EL (cell line): ENCODE measurements around the gene SWSAP1.
A peak's percentile ranks its signal among the peaks of the same experiment; 100 is the strongest.

ENCODE experiments used
- DNase-seq: peaks from one replicate; pipeline ENCODE4 v3.0.0-alpha.2; 2016

SWSAP1 gene

DNA sequence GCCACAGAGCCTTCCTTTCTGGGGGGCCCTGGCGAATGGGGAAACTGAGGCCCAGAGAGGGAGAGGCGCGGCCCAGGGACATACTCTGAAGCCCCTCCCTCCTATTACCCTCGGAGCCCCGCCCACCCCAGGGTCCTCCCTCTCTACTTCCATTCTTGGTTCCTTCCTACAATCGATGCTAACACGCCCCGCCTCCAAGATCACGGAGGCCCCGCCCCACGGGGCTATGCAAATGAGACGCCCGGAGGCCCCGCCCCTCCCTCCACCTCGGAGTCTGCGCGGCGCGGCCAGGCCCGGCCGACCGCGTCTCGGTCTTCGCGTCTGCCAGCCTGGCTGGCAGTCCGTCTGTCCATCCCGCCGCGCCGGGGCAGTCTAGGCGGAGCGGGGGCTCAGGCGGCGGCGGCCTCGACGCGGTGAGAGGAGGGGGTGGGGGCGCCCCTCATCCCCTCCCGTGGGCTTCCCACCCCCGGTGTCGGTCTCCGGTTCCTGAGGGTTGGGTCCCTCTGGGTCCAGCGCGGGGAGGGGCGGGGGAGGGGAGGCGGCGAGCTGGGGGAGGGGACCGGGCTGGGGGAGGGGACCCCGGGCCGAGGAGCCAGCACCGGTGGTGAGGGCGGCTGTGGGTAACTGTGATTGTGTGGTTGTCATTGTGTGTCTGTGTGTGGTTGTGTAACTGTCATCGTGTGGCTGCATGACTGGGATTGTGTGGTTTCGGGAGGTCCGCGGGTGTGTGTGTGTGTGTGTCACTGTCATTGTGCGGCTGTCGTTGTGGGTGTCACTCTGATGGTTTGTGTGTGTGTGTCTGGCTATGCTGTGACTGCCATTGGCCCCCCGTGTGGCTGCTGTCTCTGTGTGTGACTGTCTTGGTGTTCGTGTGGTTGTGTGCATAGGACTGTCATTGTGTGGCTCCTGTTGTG lies 19.0 kb upstream of the SWSAP1 start, which contains the start of gene PLPPR2:
Gene PLPPR2, plus strand, starts transcription at position 273 of the 914 bp plus-strand sequence. CDS start 2,242 bp downstream, outside the sequence.
- peak; percentile 92 for DNase-seq

DNA sequence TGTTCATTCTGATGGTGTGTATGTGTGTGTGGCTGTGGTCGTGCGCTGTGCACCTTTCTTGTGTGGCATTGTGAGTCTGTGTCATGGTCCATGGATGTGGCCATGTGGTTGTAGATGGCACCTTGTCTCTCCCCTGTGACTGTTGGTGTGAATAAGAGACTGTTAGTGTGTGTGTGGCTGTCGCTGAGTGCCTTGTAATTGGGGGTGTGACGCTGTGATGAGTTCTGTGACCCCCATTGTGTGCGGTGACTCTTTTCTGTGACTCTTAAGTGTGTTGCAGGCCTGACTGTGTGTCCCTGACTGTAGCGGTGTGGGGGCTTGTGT lies 18.4 kb upstream of the SWSAP1 start:
- DNase-seq: no peak

DNA sequence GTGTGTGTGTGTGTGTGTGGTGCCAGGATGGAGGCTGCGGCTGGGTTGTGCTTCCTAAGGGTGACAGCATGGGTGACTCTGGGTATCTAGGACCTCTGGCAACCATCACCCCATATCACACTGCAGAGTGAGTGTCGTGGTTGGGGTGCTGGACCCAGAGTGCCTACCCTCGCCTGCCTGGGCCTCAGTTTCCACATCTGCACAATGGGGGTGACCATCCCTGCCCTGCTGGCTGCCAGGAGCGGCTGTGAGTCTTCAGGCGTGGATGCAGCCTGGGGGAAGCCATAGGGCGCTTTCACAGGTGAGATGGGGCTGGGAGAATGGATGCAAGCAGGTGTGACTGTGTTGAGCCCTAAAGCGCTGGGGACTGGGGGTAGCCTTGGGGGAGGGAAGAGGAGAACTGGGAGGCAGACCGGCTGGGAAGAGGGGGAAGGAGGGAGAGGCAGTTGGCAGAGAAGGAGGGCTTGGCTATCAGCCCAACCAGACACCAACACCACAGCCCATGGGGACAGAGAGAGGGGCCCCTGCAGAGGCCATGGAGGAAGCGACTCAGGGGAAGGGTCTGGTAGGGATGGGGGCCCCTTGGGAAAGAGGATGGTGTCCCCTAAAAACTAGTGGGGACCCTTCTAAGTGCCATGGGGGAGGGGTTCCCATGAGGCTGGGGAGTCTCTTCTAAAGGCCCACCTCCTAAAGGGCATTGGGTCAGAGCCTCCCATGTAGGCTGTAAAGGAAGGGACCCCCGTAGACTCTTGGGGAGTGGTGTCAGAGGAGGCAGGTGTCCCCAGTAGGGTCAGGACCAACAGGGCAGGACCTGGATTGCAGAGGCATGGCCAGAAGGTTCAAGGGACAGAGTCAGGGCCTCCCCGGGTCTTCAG lies 17.6 kb upstream of the SWSAP1 start:
- DNase-seq: no peak

DNA sequence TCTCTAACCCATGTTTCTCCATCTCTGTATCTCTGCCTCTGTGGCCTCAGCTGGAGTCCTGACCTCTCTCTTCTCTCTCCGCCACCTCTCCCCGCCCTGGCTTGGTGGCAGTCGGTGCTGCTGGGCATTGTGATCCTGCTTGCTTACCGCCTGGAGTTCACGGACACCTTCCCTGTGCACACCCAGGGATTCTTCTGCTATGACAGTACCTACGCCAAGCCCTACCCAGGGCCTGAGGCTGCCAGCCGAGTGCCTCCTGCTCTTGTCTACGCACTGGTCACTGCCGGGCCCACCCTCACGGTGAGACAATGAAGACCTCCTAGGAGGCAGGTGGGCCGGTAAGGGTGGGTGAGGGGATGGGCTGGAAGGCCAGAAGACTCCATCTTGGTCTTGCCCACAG lies 15.0 kb upstream of the SWSAP1 start:
- DNase-seq: no peak

DNA sequence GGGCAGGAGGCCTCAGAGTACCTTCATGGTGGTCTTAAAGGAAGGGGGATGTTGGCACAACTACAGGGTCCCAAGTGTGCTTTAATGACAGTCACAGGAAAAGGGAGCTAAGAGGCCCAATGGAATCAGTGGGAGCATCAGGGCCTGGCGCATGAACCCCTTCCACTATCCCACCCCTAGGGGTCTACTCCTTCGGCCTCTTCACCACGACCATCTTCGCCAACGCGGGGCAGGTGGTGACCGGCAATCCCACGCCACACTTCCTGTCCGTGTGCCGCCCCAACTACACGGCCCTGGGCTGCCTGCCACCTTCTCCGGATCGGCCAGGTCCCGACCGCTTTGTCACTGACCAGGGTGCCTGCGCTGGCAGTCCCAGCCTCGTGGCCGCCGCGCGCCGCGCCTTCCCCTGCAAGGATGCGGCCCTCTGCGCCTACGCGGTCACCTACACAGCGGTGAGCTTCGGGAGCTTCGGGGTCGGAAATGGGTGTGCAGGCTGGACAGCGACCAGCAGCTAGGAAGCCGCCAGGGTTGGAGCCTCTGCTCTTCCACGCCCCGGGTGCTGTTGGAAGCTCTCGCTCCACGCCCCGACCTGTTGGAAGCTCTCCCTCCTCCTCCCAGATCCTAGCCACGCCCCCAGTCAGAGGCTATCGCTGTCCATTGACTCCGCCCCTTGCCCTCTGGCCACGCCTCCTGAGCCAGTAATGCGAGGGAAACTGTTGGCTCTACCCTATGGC lies 13.3 kb upstream of the SWSAP1 start:
- DNase-seq: no peak

DNA sequence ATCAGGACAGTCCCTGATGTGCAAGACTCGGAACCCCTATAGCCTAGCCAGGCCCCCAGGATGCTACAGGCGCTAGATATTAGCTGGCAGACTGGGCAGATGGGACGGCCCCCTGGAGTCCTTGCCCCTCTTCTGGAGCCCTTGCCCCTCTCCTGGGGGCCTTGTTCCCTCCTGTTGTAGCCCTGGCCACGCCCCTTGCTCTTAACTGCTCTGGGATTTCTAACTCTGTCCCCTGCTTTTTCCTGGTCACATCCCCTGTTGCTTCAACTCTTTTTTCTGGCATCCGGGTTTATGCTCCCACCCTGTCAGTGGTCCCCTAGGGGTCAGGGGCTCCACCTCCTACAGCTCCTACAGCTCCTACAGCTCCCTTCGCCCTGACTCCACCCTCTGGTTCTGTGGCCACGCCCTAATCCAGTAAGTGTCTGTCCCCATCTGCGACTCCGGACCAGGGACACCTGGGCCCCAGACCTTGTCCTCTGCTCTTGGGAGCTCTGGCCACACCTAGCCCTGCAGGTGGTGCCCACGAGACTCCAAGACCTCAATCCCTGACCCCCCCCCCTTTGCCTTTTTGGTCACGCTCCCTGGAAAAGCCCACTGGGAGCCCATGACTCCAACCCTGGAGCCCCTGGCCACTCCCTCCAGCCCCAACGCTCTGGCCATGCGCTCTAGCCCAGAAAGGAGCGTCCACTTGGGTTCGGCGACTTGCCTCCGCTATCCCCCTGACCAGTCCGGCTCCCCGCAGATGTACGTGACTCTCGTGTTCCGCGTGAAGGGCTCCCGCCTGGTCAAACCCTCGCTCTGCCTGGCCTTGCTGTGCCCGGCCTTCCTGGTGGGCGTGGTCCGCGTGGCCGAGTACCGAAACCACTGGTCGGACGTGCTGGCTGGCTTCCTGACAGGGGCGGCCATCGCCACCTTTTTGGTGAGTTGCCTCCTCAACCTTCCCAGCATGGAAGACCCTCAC lies 12.4 kb upstream of the SWSAP1 start:
- no peak for DNase-seq

DNA sequence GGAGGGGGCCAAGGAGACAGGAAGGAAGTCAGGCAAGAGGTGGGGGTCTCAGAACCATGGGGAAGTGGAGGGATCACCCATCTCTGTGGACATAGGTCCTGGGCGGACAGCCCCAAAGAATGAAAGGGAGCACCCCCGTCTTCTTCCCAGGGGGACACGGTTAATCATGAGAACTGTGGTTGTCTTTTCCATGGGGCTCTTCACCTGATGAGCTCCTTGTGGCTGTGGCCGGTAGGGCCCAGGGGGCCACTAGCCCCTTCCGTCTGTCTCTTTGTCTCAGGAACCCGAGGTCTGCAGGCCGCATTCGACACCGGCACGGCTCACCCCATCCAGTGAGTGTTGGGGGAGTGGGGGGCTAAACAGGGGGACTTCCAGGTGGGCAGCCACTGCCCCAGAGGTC lies 10.6 kb upstream of the SWSAP1 start:
- DNase-seq: no peak

DNA sequence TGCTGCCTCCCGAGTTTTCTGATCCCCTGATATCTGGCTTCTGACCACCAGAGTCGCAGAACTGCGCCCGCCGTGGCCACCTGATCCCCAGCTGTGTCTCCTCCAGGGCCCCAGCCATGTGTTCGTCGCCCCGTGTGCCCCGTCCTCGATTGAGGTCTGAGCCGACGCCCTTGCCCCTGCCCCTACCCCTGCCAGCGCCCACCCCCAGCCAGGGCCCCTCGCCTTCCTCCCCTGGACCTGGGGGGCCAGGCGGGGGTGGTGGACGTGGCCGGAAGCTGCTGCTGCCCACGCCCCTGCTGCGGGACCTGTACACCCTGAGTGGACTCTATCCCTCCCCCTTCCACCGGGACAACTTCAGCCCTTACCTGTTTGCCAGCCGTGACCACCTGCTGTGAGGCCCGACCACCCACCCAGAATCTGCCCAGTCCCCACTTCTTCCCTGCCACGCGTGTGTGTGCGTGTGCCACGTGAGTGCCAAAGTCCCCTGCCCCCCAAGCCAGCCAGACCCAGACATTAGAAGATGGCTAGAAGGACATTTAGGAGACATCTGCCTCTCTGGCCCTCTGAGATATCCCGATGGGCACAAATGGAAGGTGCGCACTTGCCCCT lies 10.1 kb upstream of the SWSAP1 start:
- no peak for DNase-seq

DNA sequence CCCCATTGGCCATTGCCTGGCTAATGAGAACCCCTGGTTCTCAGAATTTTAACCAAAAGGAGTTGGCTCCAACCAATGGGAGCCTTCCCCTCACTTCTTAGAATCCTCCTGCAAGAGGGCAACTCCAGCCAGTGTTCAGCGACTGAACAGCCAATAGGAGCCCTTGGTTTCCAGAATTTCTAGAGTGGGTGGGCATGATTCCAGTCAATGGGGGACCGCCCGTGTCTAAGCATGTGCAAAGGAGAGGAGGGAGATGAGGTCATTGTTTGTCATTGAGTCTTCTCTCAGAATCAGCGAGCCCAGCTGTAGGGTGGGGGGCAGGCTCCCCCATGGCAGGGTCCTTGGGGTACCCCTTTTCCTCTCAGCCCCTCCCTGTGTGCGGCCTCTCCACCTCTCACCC lies 9.5 kb upstream of the SWSAP1 start:
- no peak for DNase-seq

DNA sequence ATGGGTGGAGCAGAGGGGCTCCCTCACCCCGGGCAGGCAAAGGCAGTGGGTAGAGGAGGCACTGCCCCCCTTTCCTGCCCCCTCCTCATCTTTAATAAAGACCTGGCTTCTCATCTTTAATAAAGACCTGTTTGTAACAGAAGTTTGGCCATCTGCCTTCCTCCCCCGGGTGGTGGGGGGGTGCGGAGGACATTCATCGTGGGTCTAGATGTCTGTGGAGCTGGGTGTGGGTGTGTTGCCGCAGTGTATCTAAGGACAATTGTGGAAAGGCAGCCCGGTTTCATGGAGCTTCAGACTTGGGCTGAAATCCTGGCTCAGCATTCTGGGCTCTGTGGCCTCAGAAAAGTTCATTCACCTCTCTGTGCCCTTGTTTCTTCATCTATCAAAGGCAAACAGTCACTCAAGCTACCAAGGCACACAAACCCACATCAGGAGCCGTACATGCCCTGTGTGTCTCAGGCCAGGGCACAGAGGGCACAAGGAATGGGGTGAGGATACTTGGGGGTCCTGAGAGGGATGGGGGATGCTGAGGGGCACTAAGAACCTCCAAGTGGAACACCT lies 8.8 kb upstream of the SWSAP1 start:
- no peak for DNase-seq

DNA sequence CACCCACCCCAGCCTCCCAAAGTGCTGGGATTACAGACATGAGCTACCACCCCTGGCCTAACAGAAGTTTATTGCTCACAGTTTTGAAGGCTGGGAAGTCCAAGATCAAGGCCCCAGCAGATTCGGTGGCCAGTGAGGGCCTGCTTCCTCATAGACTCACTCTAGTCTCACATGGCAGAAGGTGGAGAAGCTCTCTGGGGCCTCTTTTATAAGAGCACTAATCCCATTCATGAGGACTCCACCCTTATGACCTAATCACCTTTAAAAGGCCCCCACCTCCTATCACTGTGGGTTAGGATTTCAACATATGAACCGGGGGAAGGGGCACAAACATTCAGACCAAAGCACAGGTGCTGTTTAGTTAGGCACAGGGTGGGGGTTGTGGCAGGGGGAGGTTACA lies 6.9 kb upstream of the SWSAP1 start:
- no peak for DNase-seq

DNA sequence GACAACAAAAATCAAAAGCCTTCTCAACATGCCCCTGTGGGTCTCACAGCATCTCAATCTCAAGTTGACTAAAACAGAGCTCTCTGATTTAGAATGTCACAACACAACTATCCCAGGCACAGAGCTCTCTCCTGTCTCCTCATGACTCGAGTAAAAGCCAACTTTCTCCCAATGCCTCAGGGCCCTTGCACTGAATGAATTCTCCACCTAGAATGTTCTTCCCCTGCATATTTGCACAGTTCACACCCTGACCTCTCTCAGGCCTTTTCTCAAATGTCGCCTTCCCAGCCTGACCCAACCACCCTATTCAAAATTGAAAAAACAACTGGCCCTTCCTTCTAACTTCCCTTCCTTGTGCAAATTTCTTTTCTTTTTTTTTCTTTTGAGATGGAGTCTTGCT lies 3.7 kb upstream of the SWSAP1 start:
- no peak for DNase-seq

DNA sequence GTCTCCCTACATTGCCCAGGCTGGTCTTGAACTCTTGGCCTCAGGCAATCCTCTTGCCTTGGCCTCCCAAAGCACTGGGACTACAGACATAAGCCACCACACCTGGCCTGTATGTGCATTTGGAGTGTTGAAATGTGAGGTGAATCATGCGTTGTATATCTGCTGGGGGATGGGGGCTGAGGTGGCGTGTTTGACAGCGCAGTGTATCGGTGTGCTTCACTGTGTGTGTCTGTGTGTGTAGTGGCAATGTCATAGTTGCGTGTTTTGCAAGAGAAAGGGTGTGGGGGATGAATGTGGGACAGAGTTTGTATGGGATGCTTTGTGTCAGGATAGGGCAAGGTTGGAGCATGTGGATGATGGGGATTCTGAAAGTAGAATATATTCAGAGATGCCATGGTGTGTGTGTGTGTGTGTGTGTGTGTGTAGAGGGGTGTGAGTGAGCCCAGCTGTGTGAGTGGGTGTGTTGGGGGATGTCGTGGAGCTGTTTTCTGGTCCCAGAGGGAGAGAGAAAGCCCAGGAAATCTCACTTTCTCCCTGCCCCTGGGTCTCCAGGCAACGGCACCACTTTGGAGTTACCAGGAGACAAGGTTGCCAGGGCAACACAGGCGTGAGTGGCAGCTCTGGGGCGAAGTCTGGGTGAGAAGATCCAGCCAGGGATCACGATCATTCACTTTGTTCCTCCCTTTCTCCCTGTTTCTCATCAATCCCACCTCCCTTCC lies 1.1 kb upstream of the SWSAP1 start:
- DNase-seq: no peak

DNA sequence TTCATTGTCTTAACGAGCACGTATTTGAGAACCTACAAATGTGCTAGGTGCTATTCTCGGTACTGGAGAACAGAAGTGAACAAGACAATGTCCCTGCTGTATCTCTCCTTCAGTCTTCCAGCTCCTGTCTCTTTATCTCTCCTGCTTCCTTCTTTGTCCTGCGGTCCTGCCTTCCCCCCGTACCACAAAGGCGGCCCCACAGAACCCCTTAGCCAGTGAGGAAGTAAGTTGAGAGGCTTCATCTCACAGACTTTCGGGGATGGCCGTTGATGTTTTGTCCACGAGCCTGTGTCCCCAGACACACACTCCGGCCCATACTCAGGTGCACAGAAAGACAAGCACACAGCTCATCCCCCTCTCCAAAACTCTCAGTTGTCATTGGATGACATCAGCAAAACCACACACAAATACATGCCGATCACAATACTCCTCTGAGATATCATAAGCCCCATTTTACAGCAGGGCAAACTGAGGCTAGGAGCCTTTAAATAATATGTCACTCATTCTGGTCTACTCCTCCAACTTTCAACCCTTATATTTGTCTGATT lies 507 bp upstream of the SWSAP1 start:
- DNase-seq: no peak

DNA sequence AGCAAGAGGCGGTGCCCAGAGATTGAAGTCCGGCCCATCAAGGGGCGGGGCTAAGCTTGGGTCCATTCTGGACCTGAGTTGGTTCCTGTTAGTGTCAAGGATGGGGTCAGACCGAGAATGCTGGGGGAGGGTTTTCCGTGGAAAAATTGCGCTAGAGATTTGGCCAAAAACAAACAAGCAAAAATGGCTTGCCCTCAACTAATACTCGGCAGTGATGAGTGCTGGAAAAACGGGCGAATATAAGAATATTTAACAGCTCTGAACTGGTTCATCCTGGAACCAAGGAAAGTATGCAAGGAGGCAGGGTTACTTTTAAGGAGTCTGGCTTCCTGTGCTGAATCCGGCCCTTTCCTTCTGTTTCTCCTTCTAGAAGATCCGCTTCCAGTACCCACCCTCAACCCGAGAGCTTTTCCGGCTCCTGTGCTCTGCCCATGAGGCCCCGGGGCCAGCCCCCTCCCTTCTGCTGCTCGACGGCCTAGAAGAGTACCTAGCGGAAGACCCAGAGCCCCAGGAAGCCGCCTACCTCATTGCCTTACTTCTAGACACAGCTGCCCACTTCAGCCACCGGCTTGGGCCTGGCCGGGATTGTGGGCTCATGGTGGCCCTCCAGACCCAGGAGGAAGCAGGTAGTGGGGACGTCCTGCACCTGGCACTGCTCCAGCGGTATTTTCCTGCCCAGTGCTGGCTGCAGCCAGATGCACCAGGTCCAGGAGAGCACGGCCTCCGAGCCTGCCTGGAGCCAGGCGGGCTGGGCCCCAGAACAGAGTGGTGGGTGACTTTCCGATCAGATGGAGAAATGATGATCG lies 880 bp downstream of the SWSAP1 start:
- DNase-seq: no peak

DNA sequence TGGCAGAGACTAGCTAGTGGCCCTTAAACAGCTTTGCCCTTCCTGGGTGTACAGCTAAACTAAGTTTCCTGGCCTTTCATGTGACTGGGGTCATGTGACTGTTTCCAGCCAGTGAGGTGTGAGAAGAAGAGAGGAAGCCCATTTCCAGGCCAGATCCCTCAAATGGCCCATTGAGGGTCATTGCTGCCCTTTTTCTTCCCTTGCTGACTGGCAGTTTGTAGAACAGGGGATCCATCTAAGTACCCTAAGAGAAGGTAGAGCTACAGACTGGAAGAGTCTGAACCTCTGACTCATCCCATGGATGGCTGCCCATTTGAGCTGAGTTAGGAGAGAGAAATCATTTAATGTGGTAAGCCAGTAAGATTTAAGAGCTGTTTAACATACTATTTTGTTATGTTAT lies 2.8 kb downstream of the SWSAP1 start:
- peak; percentile 89 for DNase-seq

DNA sequence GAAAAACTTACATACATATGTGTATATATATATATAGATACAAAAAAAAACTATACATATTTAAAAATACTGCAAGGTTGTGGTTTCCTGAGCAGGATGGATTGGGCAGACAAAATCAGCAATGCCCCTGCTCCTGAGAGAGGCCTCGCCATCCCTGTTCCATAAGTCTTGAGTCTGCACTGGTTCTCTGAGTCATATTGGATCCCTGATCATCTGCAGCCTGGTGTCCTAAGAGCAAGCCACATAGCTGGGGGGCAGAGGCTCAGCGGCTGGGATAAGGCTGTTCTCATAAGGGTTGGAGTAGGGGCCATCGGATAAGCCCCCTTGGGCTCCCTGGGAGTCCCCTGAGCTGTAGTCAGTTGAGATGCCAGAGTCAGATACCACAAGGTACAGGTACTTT lies 3.3 kb downstream of the SWSAP1 start:
- peak; percentile 57 for DNase-seq

DNA sequence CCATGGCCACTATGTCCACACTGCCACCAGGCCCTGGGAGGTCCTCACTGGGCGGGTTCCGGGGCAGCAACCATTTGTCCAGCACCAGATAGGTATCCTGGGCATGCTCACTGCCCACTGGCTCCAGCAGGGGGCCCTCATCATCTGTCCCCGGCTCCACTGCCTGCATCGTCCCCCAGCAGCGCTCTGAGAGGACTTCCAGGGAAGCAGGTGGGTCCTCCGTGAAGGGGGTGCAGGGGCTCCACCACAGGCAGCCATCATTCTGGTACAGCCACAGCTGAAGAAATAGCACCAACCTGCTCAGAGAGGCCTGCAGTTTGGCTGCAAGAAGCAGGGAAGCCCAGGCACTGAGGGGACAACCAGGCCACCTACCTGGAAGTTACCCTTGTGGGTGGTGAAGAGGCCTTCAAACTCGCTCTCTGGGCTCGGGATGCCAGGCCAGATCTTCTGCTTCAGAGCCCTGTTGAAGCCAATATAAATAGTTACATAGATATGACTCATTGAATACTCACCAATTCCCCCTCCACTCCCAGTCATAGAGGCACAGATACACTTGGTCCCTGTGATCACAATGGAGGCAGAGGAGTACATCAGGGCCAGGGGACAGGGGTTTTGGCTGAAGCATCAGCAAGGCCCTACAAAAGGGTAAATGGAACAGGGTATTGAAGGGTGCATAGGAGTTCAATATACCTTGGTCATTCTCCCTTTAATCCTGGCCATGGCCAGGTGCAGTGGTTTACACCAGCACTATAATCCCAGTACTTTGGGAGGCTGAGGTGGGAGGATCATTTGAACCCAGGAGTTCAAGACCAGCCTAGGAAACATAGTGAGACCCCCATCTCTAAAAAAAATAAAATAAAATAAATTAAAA lies 4.1 kb downstream of the SWSAP1 start:
- DNase-seq: peak; percentile 81
